HCT116 (cell line): ENCODE measurements around the gene RASAL2. TPM values are rescaled to one million over a fixed set of nuclear protein-coding genes. Genes with fewer than 3 reads are reported as not detected.

Source experiments
- ATAC-seq: fragments of 200-7000 bp; cut with Tn5 transposase; 2 replicates; pipeline ENCODE4 v1.9.1; 2020; ENCODE audit warnings: mild to moderate bottlenecking, moderate library complexity
- BruUV-seq: library from RNA; stranded (reverse); fragments of 400-500 nt; replicated peaks from 2 replicates; lab custom pipeline; 2021; lab: Mats Ljungman, UMichigan
- CTCF ChIA-PET: fragments of 300-600 bp; sonication (Branson Sonifier 250); formaldehyde crosslinking; loops from one replicate; lab custom pipeline; 2021; ENCODE audit warnings: antibody characterized with exemption; lab: Charles Lee
- POLR2A ChIA-PET: fragments of 300-600, 350-600 bp; sonication (Branson Sonifier 250); formaldehyde crosslinking; loops from one replicate; lab custom pipeline; 2021; ENCODE audit warnings: antibody characterized with exemption; lab: Charles Lee
- RAD21 ChIA-PET, 2 experiments: fragments of 300-600 bp; sonication (Branson Sonifier 250); formaldehyde crosslinking; loops; one replicate each; lab custom pipeline; 2023; ENCODE audit warnings: low total read pairs in 2 of 2; ENCODE audit not compliant: uncharacterized antibody in 2 of 2, unreplicated experiment in 2 of 2, low non-redundant PET in 1 of 2; lab: Charles Lee
- DNase-seq: peaks from one replicate; pipeline ENCODE4 v3.0.0-alpha.2; 2010; ENCODE audit warnings: low read depth, low spot score
- H2AFZ ChIP-seq: fragments of 200-600 bp; shearing (Covaris generic), sonication (generic); 2 replicates; pipeline ENCODE4 v1.6.1; 2017; ENCODE audit warnings: low read depth, mixed run types, mixed read lengths, antibody characterized with exemption, low read length; ENCODE audit not compliant: poor library complexity, severe bottlenecking
- H3K27ac ChIP-seq: 2 replicates; pipeline ENCODE4 v1.5.1; 2012; ENCODE audit warnings: low read depth, low read length
- H3K27me3 ChIP-seq: fragments of 200-600 bp; sonication (generic); 2 replicates; pipeline ENCODE4 v1.6.1; 2016; ENCODE audit warnings: mixed run types, low read length, mixed read lengths; ENCODE audit not compliant: insufficient read depth
- H3K36me3 ChIP-seq, 2 experiments: fragments of 200-500 bp in 1 of 2; fragments of 200-600 bp in 1 of 2; sonication (Bioruptor generic) in 1 of 2; sonication (generic) in 1 of 2; 2 replicates each; pipeline versions ENCODE4 v1.5.1 to v1.6.1; 2014 to 2016; ENCODE audit warnings: low read length in 2 of 2, inconsistent platforms in 1 of 2, mixed read lengths in 1 of 2, mixed run types in 1 of 2; ENCODE audit not compliant: insufficient read depth in 2 of 2, control insufficient read depth in 1 of 2
- H3K4me1 ChIP-seq, 2 experiments: fragments of 200-600 bp in 1 of 2; sonication (generic) in 1 of 2; 2 replicates each; pipeline versions ENCODE4 v1.5.1 to v1.6.1; 2012 to 2017; ENCODE audit warnings: low read length in 2 of 2, inconsistent platforms in 1 of 2, mild to moderate bottlenecking in 1 of 2, mixed read lengths in 1 of 2, mixed run types in 1 of 2, moderate library complexity in 1 of 2; ENCODE audit not compliant: insufficient read depth in 2 of 2, control insufficient read depth in 1 of 2
- H3K4me2 ChIP-seq: fragments of 200-600 bp; sonication (generic); 2 replicates; pipeline ENCODE4 v1.6.1; 2017; ENCODE audit warnings: mixed run types, low read length, mixed read lengths
- H3K4me3 ChIP-seq, 2 experiments: fragments of 200-600 bp in 1 of 2; sonication (generic) in 1 of 2; replicated peaks in 1 of 2; 2 replicates each; pipeline ENCODE4 v1.5.1; 2011 to 2016; ENCODE audit warnings: low read length in 2 of 2, control low read depth in 1 of 2, low read depth in 1 of 2, mild to moderate bottlenecking in 1 of 2, mixed read lengths in 1 of 2, mixed run types in 1 of 2
- H3K79me2 ChIP-seq: fragments of 200-600 bp; sonication (generic); 2 replicates; pipeline ENCODE4 v1.6.1; 2017; ENCODE audit warnings: mild to moderate bottlenecking, mixed run types, low read length, moderate library complexity, mixed read lengths; ENCODE audit not compliant: insufficient read depth
- H3K9ac ChIP-seq: fragments of 200-600 bp; sonication (generic); 2 replicates; pipeline ENCODE4 v1.6.1; 2016; ENCODE audit warnings: low read length, mixed read lengths
- H3K9me2 ChIP-seq: fragments of 200-600 bp; sonication (generic), shearing (Covaris generic); 2 replicates; pipeline ENCODE4 v1.6.1; 2017; ENCODE audit warnings: mixed run types, mild to moderate bottlenecking, moderate library complexity; ENCODE audit not compliant: insufficient read depth
- H3K9me3 ChIP-seq, 2 experiments: fragments of 200-500 bp in 1 of 2; fragments of 200-600 bp in 1 of 2; sonication (Bioruptor generic) in 1 of 2; sonication (generic) in 1 of 2; 2 replicates each; pipeline ENCODE4 v1.6.1; 2014 to 2017; ENCODE audit warnings: low read length in 2 of 2, mixed read lengths in 2 of 2, inconsistent platforms in 1 of 2, low read depth in 1 of 2, mild to moderate bottlenecking in 1 of 2, mixed run types in 1 of 2, moderate library complexity in 1 of 2; ENCODE audit not compliant: control insufficient read depth in 1 of 2, insufficient read depth in 1 of 2
- H4K20me1 ChIP-seq: fragments of 200-600 bp; sonication (generic), shearing (Covaris generic); 2 replicates; pipeline ENCODE4 v1.6.1; 2017; ENCODE audit warnings: mixed run types, mild to moderate bottlenecking, moderate library complexity; ENCODE audit not compliant: insufficient read depth
- ATF3 ChIP-seq: IDR thresholded peaks from 2 replicates; pipeline ENCODE4 v1.6.1; 2012
- CBX3 ChIP-seq: IDR thresholded peaks from 2 replicates; pipeline ENCODE4 v1.6.1; 2012; ENCODE audit warnings: low read depth
- EGR1 ChIP-seq: IDR thresholded peaks from 2 replicates; pipeline ENCODE4 v1.6.1; 2012; ENCODE audit warnings: low read depth
- ELF1 ChIP-seq: IDR thresholded peaks from 2 replicates; pipeline ENCODE4 v1.6.1; 2012; ENCODE audit warnings: low read depth, borderline replicate concordance
- EZH2 ChIP-seq: fragments of 200-600 bp; sonication (generic); IDR thresholded peaks from 2 replicates; pipeline ENCODE4 v1.6.1; 2017; ENCODE audit warnings: antibody characterized with exemption, mixed run types
- EZH2phosphoT487 ChIP-seq: fragments of 200-600 bp; IDR thresholded peaks from 2 replicates; pipeline ENCODE4 v1.6.1; 2018; ENCODE audit warnings: antibody characterized with exemption, borderline replicate concordance
- FOSL1 ChIP-seq: IDR thresholded peaks from 2 replicates; pipeline ENCODE4 v1.6.1; 2012; ENCODE audit warnings: low read depth
- JUND ChIP-seq: IDR thresholded peaks from 2 replicates; pipeline ENCODE4 v1.6.1; 2012
- POLR2A ChIP-seq: IDR thresholded peaks from 2 replicates; pipeline ENCODE4 v1.7.0; 2011; ENCODE audit warnings: borderline replicate concordance; ENCODE audit not compliant: insufficient read depth, insufficient read length; ENCODE audit errors: extremely low read depth
- POLR2AphosphoS5 ChIP-seq: IDR thresholded peaks from 2 replicates; pipeline ENCODE4 v1.6.1; 2011; ENCODE audit warnings: mild to moderate bottlenecking, low read depth, low read length, moderate library complexity
- RAD21 ChIP-seq: IDR thresholded peaks from 2 replicates; pipeline ENCODE4 v1.6.1; 2012; ENCODE audit warnings: low read depth, mild to moderate bottlenecking
- SP1 ChIP-seq: IDR thresholded peaks from 2 replicates; pipeline ENCODE4 v1.6.1; 2012; ENCODE audit warnings: low read depth
- TCF7L2 ChIP-seq: IDR thresholded peaks from 2 replicates; pipeline ENCODE4 v1.7.0; 2011; ENCODE audit warnings: borderline replicate concordance, inconsistent platforms; ENCODE audit not compliant: insufficient read depth, insufficient read length; ENCODE audit errors: extremely low read depth
- YY1 ChIP-seq: IDR thresholded peaks from 2 replicates; pipeline ENCODE4 v1.6.1; 2011; ENCODE audit warnings: low read length, low read depth, moderate library complexity, mild to moderate bottlenecking; ENCODE audit not compliant: insufficient replicate concordance; ENCODE audit errors: extremely low read depth
- ZBTB33 ChIP-seq: IDR thresholded peaks from 2 replicates; pipeline ENCODE4 v1.6.1; 2011; ENCODE audit warnings: mild to moderate bottlenecking, low read length, moderate library complexity; ENCODE audit not compliant: insufficient replicate concordance; ENCODE audit errors: extremely low read depth
- ZFX ChIP-seq: fragments of 450-650 bp; IDR thresholded peaks from 2 replicates; pipeline ENCODE4 v1.6.1; 2017
- ZNF274 ChIP-seq: fragments of 200-500 bp; sonication (Bioruptor generic); IDR thresholded peaks from 2 replicates; pipeline ENCODE4 v1.6.1; 2014; ENCODE audit warnings: mild to moderate bottlenecking, low read depth, low read length, inconsistent platforms
- intact Hi-C: fragments of 100-400 bp; cut with micrococcal nuclease; formaldehyde crosslinking; loops from 2 replicates; pipeline ENCODE4 v1.10.0; 2022
- total RNA-seq: library from RNA; stranded (reverse); gene quantifications from one replicate; pipeline ENCODE4 v1.2.1, GENCODE V29; 2021; ENCODE audit not compliant: unreplicated experiment

RASAL2 gene
- total RNA-seq, 1 experiment from 2014 or later: 11.7 TPM

- Histone ChIP-seq H2AFZ (no peak overlapping the region), H3K9ac (no peak overlapping the region), H3K4me2 (no peak overlapping the region), H3K27ac (no peak overlapping the region), H3K9me2 (no peaks in the 10 kb centered on the region; the same call in 1 of the 2 replicates), H3K4me1 (no peaks in the 10 kb centered on the region), H4K20me1 (no peaks in the 10 kb centered on the region), H3K27me3 (no peaks in the 10 kb centered on the region), H3K79me2 (no peaks in the 10 kb centered on the region), H3K36me3 (no peaks in the 10 kb centered on the region), H3K4me3 (no peak overlapping the region), H3K9me3 (no peaks in the 10 kb centered on the region)
- intact Hi-C loops: no loop called here
- ChIA-PET CTCF (no interaction called here), RAD21 (no interaction called here), POLR2A (no interaction called here)
- ATAC-seq: no peak
- TF ChIP-seq YY1 (no peak), ZNF274 (no peak), ATF3 (no peak), JUND (no peak), POLR2A (no peak), ELF1 (no peak), POLR2AphosphoS5 (no peak), ZFX (no peak), ZBTB33 (no peak), EZH2 (no peak), FOSL1 (no peak), RAD21 (no peak), CBX3 (no peak), SP1 (no peak), EGR1 (no peak), TCF7L2 (no peak), EZH2phosphoT487 (no peak)
- no peak for DNase-seq
- BruUV-seq: no TSS peak
These were observed 164.6 kb downstream of the RASAL2 start for GRCh38 chr1:178258536-178258935.
